ENCODE results near the gene HINT1. TPM values are rescaled to one million over a fixed set of nuclear protein-coding genes. Genes with fewer than 3 reads are reported as not detected.
A peak's percentile ranks its signal among the peaks of the same experiment; 100 is the strongest.

Gene HINT1
- total RNA-seq, 1 donor from 2014 or later: 136 TPM

DNA sequence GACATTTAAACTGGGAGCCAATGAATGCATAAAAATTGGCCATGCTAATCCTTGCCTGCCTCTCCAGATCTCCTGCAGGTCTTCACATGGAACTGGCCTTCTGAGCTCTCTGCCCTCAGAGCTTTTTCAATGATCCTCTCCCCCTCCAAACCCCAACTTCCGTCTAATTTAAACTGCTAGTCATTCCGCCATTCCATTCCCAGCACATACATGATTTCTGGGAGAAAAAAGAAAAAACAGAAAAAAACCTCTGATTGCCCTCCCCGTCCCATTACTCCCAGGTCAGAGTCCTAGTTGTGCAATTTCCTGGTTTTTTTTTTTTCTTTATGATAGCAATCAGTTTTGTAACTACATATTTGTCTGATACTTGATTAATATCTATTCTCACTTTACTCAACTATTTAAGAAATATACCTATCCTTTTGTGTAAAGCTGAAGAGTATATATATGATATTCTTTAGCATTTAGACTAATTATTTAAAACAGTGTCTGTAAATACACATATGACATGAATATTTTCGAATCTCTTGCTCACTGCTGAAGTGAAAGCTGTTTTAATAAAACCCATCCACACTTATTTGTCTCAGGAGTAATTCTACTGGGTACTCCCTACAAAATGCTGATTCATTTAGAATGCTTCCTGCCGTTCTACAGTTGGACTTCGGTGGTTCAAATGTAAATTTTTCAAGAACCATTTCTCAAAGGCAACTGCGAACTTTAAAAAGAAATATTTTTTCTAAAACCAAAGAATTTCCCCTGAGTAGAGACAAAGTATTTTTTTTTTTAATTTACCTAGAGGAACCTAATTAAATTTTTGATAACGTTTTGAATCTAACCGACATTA lies 1.6 kb downstream of the HINT1 start:
- Histone ChIP-seq H3K36me3 (peaks cover 44% of the 10 kb centered on the region), H3K4me1 (peaks cover 18% of the 10 kb centered on the region), H3K9me3 (no peaks in the 10 kb centered on the region), H3K27me3 (ENCODE audit: low read depth) (no peaks in the 10 kb centered on the region), H3K27ac (peak overlapping the region; percentile 95), H3K4me3 (peak overlapping the region; percentile 93)
- intact Hi-C loops (cut with DNase I): no loop called here
- ATAC-seq: no peak
- TF ChIP-seq, protein P1, sequence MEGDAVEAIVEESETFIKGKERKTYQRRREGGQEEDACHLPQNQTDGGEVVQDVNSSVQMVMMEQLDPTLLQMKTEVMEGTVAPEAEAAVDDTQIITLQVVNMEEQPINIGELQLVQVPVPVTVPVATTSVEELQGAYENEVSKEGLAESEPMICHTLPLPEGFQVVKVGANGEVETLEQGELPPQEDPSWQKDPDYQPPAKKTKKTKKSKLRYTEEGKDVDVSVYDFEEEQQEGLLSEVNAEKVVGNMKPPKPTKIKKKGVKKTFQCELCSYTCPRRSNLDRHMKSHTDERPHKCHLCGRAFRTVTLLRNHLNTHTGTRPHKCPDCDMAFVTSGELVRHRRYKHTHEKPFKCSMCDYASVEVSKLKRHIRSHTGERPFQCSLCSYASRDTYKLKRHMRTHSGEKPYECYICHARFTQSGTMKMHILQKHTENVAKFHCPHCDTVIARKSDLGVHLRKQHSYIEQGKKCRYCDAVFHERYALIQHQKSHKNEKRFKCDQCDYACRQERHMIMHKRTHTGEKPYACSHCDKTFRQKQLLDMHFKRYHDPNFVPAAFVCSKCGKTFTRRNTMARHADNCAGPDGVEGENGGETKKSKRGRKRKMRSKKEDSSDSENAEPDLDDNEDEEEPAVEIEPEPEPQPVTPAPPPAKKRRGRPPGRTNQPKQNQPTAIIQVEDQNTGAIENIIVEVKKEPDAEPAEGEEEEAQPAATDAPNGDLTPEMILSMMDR (IDR thresholded peaks at IDR 0.05): no peak
- DNase-seq: no peak

DNA sequence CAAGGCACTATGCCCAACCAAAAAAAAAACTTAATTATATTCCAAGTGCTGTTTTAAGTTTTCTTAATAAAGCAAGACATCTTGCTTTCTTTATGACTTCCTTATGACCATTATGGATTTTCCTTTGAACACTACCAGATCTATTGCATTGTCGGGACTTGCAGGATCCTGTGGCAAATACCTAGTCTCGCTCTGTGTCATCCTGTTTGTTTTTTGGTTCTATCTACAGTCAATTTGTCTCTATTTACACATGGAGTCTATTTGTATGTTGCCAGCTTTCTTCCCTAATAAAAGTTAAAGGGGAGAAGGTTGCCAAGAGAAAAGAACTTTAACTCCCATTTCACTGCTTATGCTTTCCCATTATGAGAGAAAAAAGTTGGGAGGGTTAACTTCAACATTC lies 4.9 kb downstream of the HINT1 start:
- TF ChIP-seq, protein P1 (IDR thresholded peaks at IDR 0.05): no peak

DNA sequence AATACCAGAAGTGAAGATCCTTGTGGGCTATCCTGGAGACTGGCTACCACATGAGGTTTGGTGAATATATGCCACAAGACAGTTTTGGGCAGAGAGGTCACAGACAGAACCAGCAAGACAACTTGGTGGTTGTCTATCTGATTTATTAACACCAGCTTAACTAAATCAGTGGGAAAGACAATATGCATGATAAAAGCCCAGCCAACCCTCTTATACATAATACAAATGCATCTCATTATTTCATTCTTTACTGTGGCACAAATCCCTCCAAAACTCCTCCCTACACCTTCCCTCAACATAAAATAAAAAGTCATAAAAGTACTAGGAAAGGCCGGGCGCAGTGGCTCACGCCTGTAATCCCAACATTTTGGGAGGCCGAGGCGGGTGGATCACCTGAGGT lies 8.1 kb downstream of the HINT1 start:
- Histone ChIP-seq H3K4me3 (no peak overlapping the region), H3K27me3 (ENCODE audit: low read depth) (no peaks in the 10 kb centered on the region), H3K36me3 (peaks cover 39% of the 10 kb centered on the region), H3K4me1 (no peaks in the 10 kb centered on the region), H3K27ac (no peak overlapping the region), H3K9me3 (no peaks in the 10 kb centered on the region)
- DNase-seq (no peak), ATAC-seq (no peak)
- intact Hi-C loops (cut with DNase I): no loop called here
- TF ChIP-seq, protein P1 (IDR thresholded peaks at IDR 0.05): no peak

More for the DNA sequence above, 4.9 kb downstream of the HINT1 start:
- intact Hi-C loops (cut with DNase I): no loop called here
- Histone ChIP-seq H3K4me1 (peaks cover 13% of the 10 kb centered on the region), H3K27ac (no peak overlapping the region), H3K4me3 (no peak overlapping the region), H3K27me3 (ENCODE audit: low read depth) (no peaks in the 10 kb centered on the region), H3K36me3 (peaks cover 49% of the 10 kb centered on the region), H3K9me3 (no peaks in the 10 kb centered on the region)
- ATAC-seq: no peak
- no peak for DNase-seq

DNA sequence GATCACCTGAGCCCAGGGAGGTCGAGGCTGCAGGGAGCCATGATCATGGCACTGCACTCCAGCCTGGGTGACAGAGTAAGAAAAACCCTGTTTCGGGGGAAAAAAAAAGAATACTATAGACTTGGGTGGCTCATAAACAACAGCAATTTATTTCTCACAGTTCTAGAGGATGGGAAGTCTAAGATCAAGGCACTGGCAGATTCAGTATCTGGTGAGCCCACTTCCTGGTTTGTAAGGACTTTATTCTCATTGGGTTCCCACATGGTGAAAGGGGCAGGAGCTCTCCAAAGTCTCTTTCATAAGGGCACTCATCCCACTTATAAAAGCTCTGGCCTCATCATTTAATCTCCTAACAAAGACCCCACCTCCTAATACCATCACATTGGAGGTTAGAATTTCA lies 8.7 kb downstream of the HINT1 start:
- TF ChIP-seq, protein P1 (IDR thresholded peaks at IDR 0.05): no peak
- no peaks in the 10 kb centered on the region for H3K4me1 ChIP-seq
- ATAC-seq (no peak), DNase-seq (no peak)
- no peaks in the 10 kb centered on the region for H3K27me3 ChIP-seq (ENCODE audit: low read depth)
- no peak overlapping the region for H3K27ac ChIP-seq
- H3K4me3 ChIP-seq: no peak overlapping the region
- intact Hi-C loops (cut with DNase I): no loop called here
- H3K9me3 ChIP-seq: no peaks in the 10 kb centered on the region
- peaks cover 33% of the 10 kb centered on the region for H3K36me3 ChIP-seq

DNA sequence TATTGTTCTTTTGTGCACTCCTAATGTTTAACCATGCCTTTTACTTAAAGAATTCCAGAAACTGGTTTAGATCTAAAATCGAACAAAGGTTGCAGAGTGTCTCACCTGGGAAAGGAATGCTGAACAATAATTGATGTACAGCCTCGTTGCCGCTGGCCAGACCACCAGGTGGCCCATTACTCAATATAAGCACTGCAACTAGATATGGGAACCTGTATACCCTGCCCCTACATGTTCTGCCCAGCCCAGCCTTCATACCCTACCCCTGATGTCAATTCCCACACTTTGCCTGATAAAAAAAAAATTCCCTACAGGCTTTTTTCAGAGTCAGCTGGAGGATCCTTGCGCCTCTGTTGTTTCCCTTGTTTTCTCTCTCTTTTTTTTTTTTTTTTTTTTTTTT lies 13.8 kb downstream of the HINT1 start:
- TF ChIP-seq, protein P1 (IDR thresholded peaks at IDR 0.05): no peak
- no peak overlapping the region for H3K4me3 ChIP-seq
- intact Hi-C loops (cut with DNase I): no loop called here
- H3K27ac ChIP-seq: no peak overlapping the region
- DNase-seq (no peak), ATAC-seq (no peak)
- H3K9me3 ChIP-seq: no peaks in the 10 kb centered on the region
- no peaks in the 10 kb centered on the region for H3K36me3 ChIP-seq
- H3K4me1 ChIP-seq: no peaks in the 10 kb centered on the region
- no peaks in the 10 kb centered on the region for H3K27me3 ChIP-seq (ENCODE audit: low read depth)
